Natural killer cell (primary cell): ENCODE measurements around the gene CPT2. TPM values are rescaled to one million over a fixed set of nuclear protein-coding genes. Genes with fewer than 3 reads are reported as not detected.

Experiments
- ATAC-seq, 3 donors: fragments of 150-1000 bp in 2 of 3; fragments of 200-7000 bp in 1 of 3; cut with Tn5 transposase; 1 replicate in 1 of 3; 2 replicates in 2 of 3; pipeline ENCODE4 v1.10.0; 2021; ENCODE audit warnings: mild to moderate bottlenecking in 2 of 3, moderate library complexity in 2 of 3
- DNase-seq, 2 donors: peaks; one replicate each; pipeline versions ENCODE4 v3.0.0 to v3.0.0-alpha.2; 2013 to 2021; ENCODE audit warnings: mixed read lengths in 1 of 2
- H3K27ac ChIP-seq: one replicate; pipeline ENCODE4 v1.5.1; 2013; ENCODE audit warnings: mild to moderate bottlenecking, low read length
- H3K27me3 ChIP-seq: one replicate; pipeline ENCODE4 v1.6.1; 2013; ENCODE audit warnings: low read length; ENCODE audit not compliant: control insufficient read depth, insufficient read depth
- H3K36me3 ChIP-seq: one replicate; pipeline ENCODE4 v1.6.1; 2013; ENCODE audit warnings: low read length; ENCODE audit not compliant: control insufficient read depth, insufficient read depth
- H3K4me1 ChIP-seq: one replicate; pipeline ENCODE4 v1.6.1; 2013; ENCODE audit warnings: low read length; ENCODE audit not compliant: control insufficient read depth, insufficient read depth
- H3K4me3 ChIP-seq: one replicate; pipeline ENCODE4 v1.5.1; 2013; ENCODE audit warnings: low read length
- H3K9me3 ChIP-seq: one replicate; pipeline ENCODE4 v1.6.1; 2013; ENCODE audit warnings: low read length; ENCODE audit not compliant: control insufficient read depth, insufficient read depth
- H3K27ac Mint-ChIP-seq, 2 donors: one replicate each; pipeline ENCODE4 v1.8.0; 2022; ENCODE audit warnings: mild to moderate bottlenecking in 2 of 2, mixed read lengths in 2 of 2, moderate library complexity in 1 of 2
- H3K27me3 Mint-ChIP-seq, 2 donors: one replicate each; pipeline ENCODE4 v1.8.0; 2022; ENCODE audit warnings: low read depth in 2 of 2, mixed read lengths in 2 of 2
- H3K36me3 Mint-ChIP-seq: one replicate; pipeline ENCODE4 v1.8.0; 2022; ENCODE audit warnings: mixed read lengths
- H3K4me1 Mint-ChIP-seq, 2 donors: one replicate each; pipeline ENCODE4 v1.8.0; 2022; ENCODE audit warnings: mixed read lengths in 2 of 2
- H3K4me3 Mint-ChIP-seq: one replicate; pipeline ENCODE4 v1.8.0; 2022; ENCODE audit warnings: mild to moderate bottlenecking, moderate library complexity, mixed read lengths
- H3K9me3 Mint-ChIP-seq, 2 donors: one replicate each; pipeline ENCODE4 v1.8.0; 2022; ENCODE audit warnings: mixed read lengths in 2 of 2
- WGBS: methylation state at CpG from one replicate; pipeline ENCODE4 v1.1.7; 2013; ENCODE audit warnings: missing lambda C conversion rate; ENCODE audit not compliant: insufficient coverage; 5-methylcytosine and 5-hydroxymethylcytosine counted together
- intact Hi-C: fragments of 100-400 bp; cut with micrococcal nuclease; formaldehyde crosslinking; loops from one replicate; pipeline ENCODE4 v1.14.2; 2022
- total RNA-seq, 4 donors: library from RNA; stranded (reverse); fragments of 120-200 nt in 1 of 4; gene quantifications; one replicate each; pipeline versions ENCODE4 v1.2.3 to v1.2.4, GENCODE V29; 2013 to 2022
- TF ChIP-seq, protein P1 (sequence below): fragments of 200-600 bp; IDR thresholded peaks from one replicate; pipeline ENCODE4 v1.8.0; 2022; ENCODE audit warnings: antibody characterized with exemption

CPT2 gene
- total RNA-seq, 3 donors from 2014 or later (not counting 1 experiment from before 2014, with no cell fraction given) = 7.6 to 11.8 (median 9.0) TPM

DNA sequence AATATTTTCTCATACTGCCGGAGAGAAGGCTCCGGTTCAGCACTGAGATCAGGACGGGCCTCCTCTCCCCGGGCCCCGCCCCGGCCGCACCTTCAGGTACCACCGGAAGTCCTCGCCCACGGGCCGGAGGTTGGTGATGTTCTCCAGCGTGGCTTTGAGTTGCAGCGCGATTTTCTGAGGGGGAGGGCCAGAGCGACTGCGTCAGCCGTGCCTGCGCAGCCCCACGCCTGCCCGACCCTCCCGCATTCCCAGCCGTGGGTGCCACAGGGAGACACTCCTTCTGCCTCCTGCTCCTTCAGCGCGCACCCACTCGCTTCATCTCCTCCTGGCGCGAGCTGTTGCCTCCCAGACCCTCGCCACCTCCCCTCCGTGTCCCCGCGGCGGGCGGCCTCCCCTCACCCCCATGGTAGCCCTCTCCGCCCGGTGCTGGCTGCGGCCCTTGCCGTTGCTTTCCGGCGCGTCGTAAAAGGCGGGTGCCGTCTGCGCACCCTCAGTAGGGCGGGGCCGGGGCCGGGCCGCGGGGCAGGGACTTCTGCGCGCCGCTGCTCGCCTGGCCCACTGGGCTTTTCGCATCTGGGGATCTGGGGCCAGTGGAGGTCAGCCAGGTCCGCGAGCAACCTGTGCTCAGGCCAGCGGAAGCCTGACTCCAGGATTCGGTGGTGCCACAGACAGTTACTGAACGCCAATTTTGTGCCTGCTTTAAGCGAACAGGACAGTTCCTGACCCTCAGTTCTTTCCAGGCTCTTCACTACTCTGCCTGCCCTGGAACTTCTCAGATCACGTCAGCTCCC lies 23.7 kb downstream of the CPT2 start, which contains the start of gene CZIB:
CZIB (minus strand) TSS at position 464 of the 791 bp plus-strand sequence; CDS start at position 405, 59 bp downstream.
- under 1% methylated on average over 61 of the region's 61 CpGs for WGBS
- TF ChIP-seq, protein P1, sequence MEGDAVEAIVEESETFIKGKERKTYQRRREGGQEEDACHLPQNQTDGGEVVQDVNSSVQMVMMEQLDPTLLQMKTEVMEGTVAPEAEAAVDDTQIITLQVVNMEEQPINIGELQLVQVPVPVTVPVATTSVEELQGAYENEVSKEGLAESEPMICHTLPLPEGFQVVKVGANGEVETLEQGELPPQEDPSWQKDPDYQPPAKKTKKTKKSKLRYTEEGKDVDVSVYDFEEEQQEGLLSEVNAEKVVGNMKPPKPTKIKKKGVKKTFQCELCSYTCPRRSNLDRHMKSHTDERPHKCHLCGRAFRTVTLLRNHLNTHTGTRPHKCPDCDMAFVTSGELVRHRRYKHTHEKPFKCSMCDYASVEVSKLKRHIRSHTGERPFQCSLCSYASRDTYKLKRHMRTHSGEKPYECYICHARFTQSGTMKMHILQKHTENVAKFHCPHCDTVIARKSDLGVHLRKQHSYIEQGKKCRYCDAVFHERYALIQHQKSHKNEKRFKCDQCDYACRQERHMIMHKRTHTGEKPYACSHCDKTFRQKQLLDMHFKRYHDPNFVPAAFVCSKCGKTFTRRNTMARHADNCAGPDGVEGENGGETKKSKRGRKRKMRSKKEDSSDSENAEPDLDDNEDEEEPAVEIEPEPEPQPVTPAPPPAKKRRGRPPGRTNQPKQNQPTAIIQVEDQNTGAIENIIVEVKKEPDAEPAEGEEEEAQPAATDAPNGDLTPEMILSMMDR = no peak
- Mint-ChIP-seq H3K4me1 (peaks cover 15 to 26% of the 10 kb centered on the region in 2 donors), H3K4me3 (peak within 1 kb of the TSS; percentile 91), H3K36me3 (no peaks in the 10 kb centered on the region), H3K27me3 (no peaks in the 10 kb centered on the region), H3K27ac (peak within 1 kb of the TSS; percentile 90 to 97), H3K9me3 (no peaks in the 10 kb centered on the region)
- peaks cover 6% of the 10 kb centered on the region for H3K36me3 ChIP-seq
- H3K27me3 ChIP-seq = no peaks in the 10 kb centered on the region
- intact Hi-C loops = loop anchor here (1.0 kb wide), 2 partner anchors 18 to 24 kb away; partner anchors contain the start of genes CPT2 and MAGOH
- ATAC-seq = peak; percentile 92 to 97 (median 94)
- H3K27ac ChIP-seq = peak within 1 kb of the TSS; percentile 98
- peaks cover 16% of the 10 kb centered on the region for H3K4me1 ChIP-seq
- peak within 1 kb of the TSS; percentile 97 for H3K4me3 ChIP-seq
- DNase-seq = peak; percentile 92 to 96
- H3K9me3 ChIP-seq = no peaks in the 10 kb centered on the region

DNA sequence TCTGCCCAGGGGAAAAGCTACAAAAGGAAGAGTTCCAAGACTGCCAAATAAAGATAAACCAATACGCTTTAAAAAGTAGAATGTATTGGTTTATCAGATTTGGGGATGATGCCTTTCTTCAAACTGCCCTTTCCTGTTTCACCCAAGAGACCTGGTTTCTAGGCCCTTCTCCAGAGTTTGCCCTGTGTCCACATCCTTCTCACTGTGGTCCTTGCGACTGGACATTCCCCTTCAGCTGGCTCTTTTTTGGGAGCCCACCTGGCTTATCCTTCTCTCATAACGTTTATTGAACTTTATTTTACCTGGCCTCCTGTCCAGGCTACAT lies 24.3 kb downstream of the CPT2 start:
- no peak for DNase-seq
- H3K4me1 Mint-ChIP-seq = peaks cover 15 to 26% of the 10 kb centered on the region in 2 donors
- Histone ChIP-seq H3K27me3 (no peaks in the 10 kb centered on the region), H3K9me3 (no peaks in the 10 kb centered on the region), H3K27ac (peak overlapping the region; percentile 98), H3K4me1 (peaks cover 16% of the 10 kb centered on the region), H3K36me3 (peaks cover 5% of the 10 kb centered on the region), H3K4me3 (peak overlapping the region; percentile 97)
- no peak for ATAC-seq
- intact Hi-C loops = loop anchor here (1.0 kb wide), 2 partner anchors 17 to 25 kb away; partner anchors contain the start of genes CPT2 and MAGOH
- TF ChIP-seq, protein P1 = no peak
- H3K36me3 Mint-ChIP-seq = no peaks in the 10 kb centered on the region
- H3K27ac Mint-ChIP-seq = peak overlapping the region; percentile 90 to 97
- H3K4me3 Mint-ChIP-seq = peak overlapping the region; percentile 91
- H3K27me3 Mint-ChIP-seq = no peaks in the 10 kb centered on the region
- no peaks in the 10 kb centered on the region for H3K9me3 Mint-ChIP-seq
- WGBS = 68% methylated on average over 3 of the region's 3 CpGs

DNA sequence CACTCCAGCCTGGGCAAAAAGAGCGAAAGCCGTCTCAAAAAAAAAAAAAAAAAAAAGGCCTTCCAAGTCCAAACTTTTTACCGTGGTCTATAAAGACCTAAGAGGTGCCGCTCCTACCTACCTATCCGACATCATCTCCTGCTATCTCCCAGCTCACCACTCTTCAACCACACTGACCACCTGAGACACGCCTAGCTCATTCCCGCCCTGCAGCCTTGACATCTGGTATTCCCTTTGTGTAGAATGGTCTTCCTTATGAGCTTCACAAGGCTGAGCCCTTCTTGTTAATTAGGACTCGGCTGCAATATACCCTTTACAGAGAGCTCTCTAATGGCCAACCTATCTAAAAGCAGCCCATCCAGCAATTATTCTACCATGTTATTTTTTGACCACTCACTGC lies 41.0 kb downstream of the CPT2 start:
- Mint-ChIP-seq H3K36me3 (peaks cover 2% of the 10 kb centered on the region), H3K27ac (peak overlapping the region; percentile 97 to 99), H3K9me3 (no peaks in the 10 kb centered on the region), H3K27me3 (no peaks in the 10 kb centered on the region), H3K4me1 (peaks cover 32 to 33% of the 10 kb centered on the region in 2 donors), H3K4me3 (peak overlapping the region; percentile 99)
- 33% methylated on average over 6 of the region's 8 CpGs for WGBS
- H3K36me3 ChIP-seq = peaks cover 28% of the 10 kb centered on the region
- H3K4me3 ChIP-seq = peak overlapping the region; percentile 65
- peaks cover 23% of the 10 kb centered on the region for H3K4me1 ChIP-seq
- intact Hi-C loops = loop anchor here (1.0 to 5.0 kb wide), 3 partner anchors 17 to 600 kb away; partner anchors contain the start of genes CPT2, CZIB and NDC1
- DNase-seq (peak in 1 of 2 donors; percentile 11), ATAC-seq (no peak)
- H3K27me3 ChIP-seq = no peaks in the 10 kb centered on the region
- TF ChIP-seq, protein P1 = no peak
- H3K27ac ChIP-seq = peak overlapping the region; percentile 70
- no peaks in the 10 kb centered on the region for H3K9me3 ChIP-seq
